Activated T-helper 1 cell treated with Interleukin-2 at 50 U/mL for 16 hours (primary cell): Measurements from ENCODE around the gene FBRSL1.

Experiments
- DNase-seq: peaks from one replicate; pipeline ENCODE4 v3.0.0-alpha.2; 2020; ENCODE audit warnings: low read depth

Gene FBRSL1

GRCh38 chr12:132497514-132498405, 7.8 kb downstream of the FBRSL1 start:
- no peak for DNase-seq

GRCh38 chr12:132498931-132499330, 9.0 kb downstream of the FBRSL1 start:
- no peak for DNase-seq

- DNase-seq: no peak
These were observed 10.3 kb downstream of the FBRSL1 start for GRCh38 chr12:132500142-132500855.

- no peak for DNase-seq
These were observed 10.9 kb downstream of the FBRSL1 start for GRCh38 chr12:132500856-132501180.

- DNase-seq: no peak
These were observed 11.4 kb downstream of the FBRSL1 start for GRCh38 chr12:132501204-132501940.

- DNase-seq: no peak
These were observed 12.4 kb downstream of the FBRSL1 start for GRCh38 chr12:132502149-132502881.

- no peak for DNase-seq
These were observed 12.9 kb downstream of the FBRSL1 start for GRCh38 chr12:132502882-132503193.

GRCh38 chr12:132503618-132504204, 13.8 kb downstream of the FBRSL1 start:
- DNase-seq: no peak

- DNase-seq: no peak
These were observed 15.3 kb downstream of the FBRSL1 start for GRCh38 chr12:132505105-132505851.

GRCh38 chr12:132505852-132506219, 15.9 kb downstream of the FBRSL1 start:
- no peak for DNase-seq

GRCh38 chr12:132506328-132507160, 16.6 kb downstream of the FBRSL1 start:
- peak; percentile 39 for DNase-seq

- no peak for DNase-seq
These were observed 17.2 kb downstream of the FBRSL1 start for GRCh38 chr12:132507161-132507538.

GRCh38 chr12:132507656-132508490, 17.9 kb downstream of the FBRSL1 start:
- no peak for DNase-seq

- no peak for DNase-seq
These were observed 18.5 kb downstream of the FBRSL1 start for GRCh38 chr12:132508491-132508740.

GRCh38 chr12:132508860-132509732, 19.1 kb downstream of the FBRSL1 start:
- DNase-seq: no peak

GRCh38 chr12:132510111-132510724, 20.3 kb downstream of the FBRSL1 start:
- no peak for DNase-seq

GRCh38 chr12:132510746-132511477, 21.0 kb downstream of the FBRSL1 start:
- DNase-seq: no peak
